Transverse colon (tissue), 4 donors: ENCODE results near the gene CT83. TPM values are rescaled to one million over a fixed set of nuclear protein-coding genes. Genes with fewer than 3 reads are reported as not detected.
A peak's percentile ranks its signal among the peaks of the same experiment; 100 is the strongest.

Experiments
- DNase-seq: peaks from one replicate; pipeline ENCODE4 v3.0.0-alpha.2; 2019
- H3K27ac ChIP-seq, 4 donors: fragments of 200-600 bp; sonication (generic); 2 replicates each; pipeline ENCODE4 v1.5.1; 2016 to 2018; ENCODE audit warnings: inconsistent platforms in 4 of 4
- H3K27me3 ChIP-seq: fragments of 200-600 bp; sonication (generic); 2 replicates; pipeline ENCODE4 v1.5.1; 2017; ENCODE audit warnings: inconsistent platforms
- H3K36me3 ChIP-seq, 4 donors: fragments of 200-600 bp; sonication (generic); 2 replicates each; pipeline ENCODE4 v1.5.1; 2017 to 2019; ENCODE audit warnings: inconsistent platforms in 4 of 4
- H3K4me1 ChIP-seq, 4 donors: fragments of 200-600 bp; sonication (generic); 2 replicates each; pipeline ENCODE4 v1.5.1; 2017 to 2020; ENCODE audit warnings: inconsistent platforms in 4 of 4
- H3K4me3 ChIP-seq, 4 donors: fragments of 200-600 bp; sonication (generic); 1 replicate in 1 of 4; 2 replicates in 3 of 4; pipeline versions ENCODE4 v1.5.1 to v1.6.1; 2017 to 2019; ENCODE audit warnings: inconsistent platforms in 4 of 4
- H3K9me3 ChIP-seq, 2 donors: fragments of 200-600 bp; sonication (generic); 2 replicates each; pipeline ENCODE4 v1.5.1; 2017 to 2019; ENCODE audit warnings: inconsistent platforms in 2 of 2
- CTCF ChIP-seq, 5 experiments: fragments of 200-600 bp in 3 of 5; fragments of 450-650 bp in 2 of 5; sonication (generic) in 3 of 5; IDR thresholded peaks; 1 replicate in 2 of 5; 2 replicates in 3 of 5; pipeline ENCODE4 v1.5.1; 2016 to 2017; ENCODE audit warnings: antibody characterized with exemption in 5 of 5, inconsistent platforms in 3 of 5, mild to moderate bottlenecking in 2 of 5, moderate library complexity in 1 of 5
- EP300 ChIP-seq: sonication (generic); formaldehyde crosslinking; IDR thresholded peaks from one replicate; pipeline ENCODE4 v1.6.1; 2017; ENCODE audit warnings: antibody characterized with exemption, low read depth
- POLR2A ChIP-seq: fragments of 450-650 bp; IDR thresholded peaks from one replicate; pipeline ENCODE4 v1.6.1; 2016; ENCODE audit warnings: antibody characterized with exemption, mild to moderate bottlenecking, moderate library complexity
- POLR2AphosphoS5 ChIP-seq, 3 donors: sonication (generic); formaldehyde crosslinking; IDR thresholded peaks; one replicate each; pipeline ENCODE4 v1.6.1; 2016; ENCODE audit warnings: antibody characterized with exemption in 3 of 3
- WGBS, 2 donors: methylation state at CpG; one replicate each; pipeline ENCODE4 v1.1.5; 2018; ENCODE audit warnings: low coverage in 1 of 2; 5-methylcytosine and 5-hydroxymethylcytosine counted together
- in situ Hi-C, 4 donors: fragments of 200-750 bp; cut with MboI; loops; one replicate each; pipeline versions ENCODE4 v1.15.0 to v1.15.1; 2017; ENCODE audit warnings: low sequenced_read_pairs in 3 of 4, low pct_ligation_motif_present in 1 of 4, low pct_unique_long_range_greater_than_20kb in 1 of 4
- intact Hi-C: fragments of 100-400 bp; cut with DNase I; formaldehyde crosslinking; loops from one replicate; pipeline ENCODE4 v1.15.1; 2023; ENCODE audit warnings: low total_unique reads
- total RNA-seq, 4 donors: library from RNA; depleted of rRNA; stranded (reverse); fragments of >200 nt; gene quantifications; one replicate each; pipeline ENCODE4 v1.1.0, GENCODE V29; 2016

Gene CT83
- total RNA-seq: not detected

GRCh38 chrX:116462822-116463221 lies at the start of gene CT83:
TSS of gene CT83 (minus strand) at chrX:116462976. CDS start at chrX:116462856, 120 bp downstream.
- H3K4me3 ChIP-seq: no peak within 1 kb of the TSS

GRCh38 chrX:116499780-116500179 lies 37.0 kb upstream of the CT83 start:
- DNase-seq: no peak
- TF ChIP-seq POLR2AphosphoS5 (IDR thresholded peaks at IDR 0.05) (no peak), CTCF (IDR thresholded peaks at IDR 0.05) (no peak)
- Histone ChIP-seq H3K36me3 (no peaks in the 10 kb centered on the region), H3K4me1 (no peaks in the 10 kb centered on the region), H3K27ac (no peak overlapping the region), H3K4me3 (no peak overlapping the region), H3K27me3 (no peaks in the 10 kb centered on the region), H3K9me3 (no peaks in the 10 kb centered on the region)
- in situ Hi-C loops (no loop called here), intact Hi-C loops (no loop called here)

More at GRCh38 chrX:116462822-116463221, at the start of gene CT83:
- no peaks in the 10 kb centered on the region for H3K9me3 ChIP-seq
- intact Hi-C loops (no loop called here), in situ Hi-C loops (no loop called here)
- TF ChIP-seq CTCF (IDR thresholded peaks at IDR 0.05) (no peak), POLR2AphosphoS5 (IDR thresholded peaks at IDR 0.05) (no peak), POLR2A (no peak), EP300 (no peak)
- DNase-seq: no peak
- H3K27me3 ChIP-seq: no peaks in the 10 kb centered on the region
- H3K36me3 ChIP-seq: no peaks in the 10 kb centered on the region
- no peak within 1 kb of the TSS for H3K27ac ChIP-seq
- no peaks in the 10 kb centered on the region for H3K4me1 ChIP-seq
- WGBS, 2 donors: 86% methylated on average over 18 of the region's 18 CpGs; no CpG with 5 or more reads in 1 of the 2 donors

- in situ Hi-C loops: no loop called here
- no peak for TF ChIP-seq CTCF (IDR thresholded peaks at IDR 0.05)
- no peak for TF ChIP-seq POLR2A
- TF ChIP-seq POLR2AphosphoS5 (IDR thresholded peaks at IDR 0.05): no peak
- TF ChIP-seq EP300: no peak
- no peaks in the 10 kb centered on the region for H3K27me3 ChIP-seq
- WGBS, 2 donors: 81 to 86% methylated on average over 2 of the region's 2 CpGs
- H3K4me3 ChIP-seq: no peak overlapping the region
- no peaks in the 10 kb centered on the region for H3K36me3 ChIP-seq
- DNase-seq: no peak
- H3K27ac ChIP-seq: no peak overlapping the region
- intact Hi-C loops: no loop called here
- no peaks in the 10 kb centered on the region for H3K4me1 ChIP-seq
- no peaks in the 10 kb centered on the region for H3K9me3 ChIP-seq
These were observed 30.5 kb upstream of the CT83 start for GRCh38 chrX:116493271-116493670.

- peak in 1 of 5 experiments; percentile 15 for TF ChIP-seq CTCF (IDR thresholded peaks at IDR 0.05)
- no peak for TF ChIP-seq EP300
- no peak for TF ChIP-seq POLR2A
- TF ChIP-seq POLR2AphosphoS5 (IDR thresholded peaks at IDR 0.05): no peak
- no peaks in the 10 kb centered on the region for H3K27me3 ChIP-seq
- no peak for DNase-seq
- H3K4me1 ChIP-seq: no peaks in the 10 kb centered on the region
- H3K9me3 ChIP-seq: no peaks in the 10 kb centered on the region
- in situ Hi-C loops (no loop called here), intact Hi-C loops (no loop called here)
- H3K36me3 ChIP-seq: no peaks in the 10 kb centered on the region
- H3K4me3 ChIP-seq: no peak overlapping the region
- no peak overlapping the region for H3K27ac ChIP-seq
These were observed 27.3 kb upstream of the CT83 start for GRCh38 chrX:116490104-116490503.
